NCI-H345 treated with DMSO at 0.1 percent for 48 hours (cell line): ENCODE results near the gene MYO6.
"Not testable (repeated sequence)": the region's sequence is repeated elsewhere in the genome, so short reads cannot be mapped to it uniquely, and the experiment has no call there.

ENCODE experiments used
- DNase-seq: peaks from one replicate; lab custom pipeline; 2025; ENCODE audit not compliant: unreplicated experiment; lab: John Stamatoyannopoulos, UW

Gene MYO6

DNA sequence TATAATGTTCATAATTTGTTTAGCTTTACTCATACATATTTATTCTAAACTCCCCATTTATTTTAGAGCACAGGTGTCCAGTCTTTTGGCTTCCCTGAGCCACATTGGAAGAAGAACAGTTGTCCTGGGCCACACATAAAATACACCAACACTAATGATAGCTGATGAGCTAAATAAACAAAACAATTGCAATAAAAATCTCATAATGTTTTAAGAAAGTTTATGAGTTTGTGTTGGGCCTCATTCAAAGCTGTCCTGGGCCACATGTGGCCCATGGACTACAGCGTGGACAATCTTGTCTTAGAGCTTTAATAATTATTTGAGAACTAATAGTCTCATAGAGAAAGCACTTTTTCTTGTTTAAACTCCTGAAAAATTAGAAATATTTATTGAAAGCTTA, 131.3 kb downstream of the MYO6 start:
- DNase-seq: no peak

DNA sequence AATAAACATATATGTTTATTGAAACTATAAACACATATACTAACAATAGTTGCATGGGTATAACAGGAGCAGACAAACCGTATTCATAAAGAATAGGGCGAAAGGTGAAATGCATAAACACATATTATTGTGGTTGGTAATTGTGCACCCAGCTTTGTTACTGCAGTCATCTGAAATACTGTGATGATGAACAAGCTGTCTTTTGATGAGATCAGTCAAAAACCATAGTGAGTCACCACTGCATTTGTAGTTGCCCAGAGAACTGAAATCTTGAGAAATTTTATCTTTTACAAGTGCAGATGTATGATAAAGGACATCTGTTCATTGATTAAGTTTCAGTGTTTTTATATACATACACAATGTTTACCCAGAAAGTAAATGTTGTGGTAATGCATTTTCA, 133.7 kb downstream of the MYO6 start:
- no peak for DNase-seq

DNA sequence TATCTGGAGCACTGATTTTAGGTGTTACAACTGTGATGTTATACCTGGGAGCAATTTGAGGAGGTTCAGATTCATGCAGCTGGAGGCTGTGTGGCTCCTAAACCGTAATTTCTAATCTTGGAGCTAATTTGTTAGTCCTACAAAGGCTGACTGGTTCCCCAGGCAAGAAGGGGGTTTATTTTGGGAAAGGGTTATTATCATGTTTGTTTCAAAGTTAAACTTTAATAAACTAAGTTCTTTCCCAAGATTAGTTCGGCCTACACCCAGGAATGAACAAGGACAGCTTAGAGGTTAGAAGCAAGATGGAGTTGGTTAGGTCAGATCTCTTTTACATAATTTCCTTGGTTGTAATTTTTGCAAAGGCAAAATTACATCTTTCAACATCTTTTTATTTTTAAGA, 135.8 kb downstream of the MYO6 start:
- DNase-seq: no peak

DNA sequence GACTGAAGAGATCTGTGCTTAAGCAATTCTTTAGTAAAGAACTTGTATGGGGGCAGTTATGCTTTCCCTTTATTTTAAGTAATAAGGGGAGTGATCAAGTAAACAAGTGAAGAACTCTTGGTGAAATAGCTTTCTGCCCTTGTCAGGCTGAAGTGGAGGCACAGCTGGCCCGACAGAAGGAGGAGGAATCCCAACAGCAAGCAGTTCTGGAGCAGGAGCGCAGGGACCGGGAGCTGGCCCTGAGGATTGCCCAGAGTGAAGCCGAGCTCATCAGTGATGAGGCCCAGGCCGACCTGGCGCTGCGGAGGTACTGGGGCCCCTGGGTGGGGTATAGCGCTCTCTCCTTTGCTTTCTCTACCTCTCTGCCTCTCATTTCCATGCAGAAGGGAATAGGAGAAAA, 143.3 kb downstream of the MYO6 start:
- no peak for DNase-seq

DNA sequence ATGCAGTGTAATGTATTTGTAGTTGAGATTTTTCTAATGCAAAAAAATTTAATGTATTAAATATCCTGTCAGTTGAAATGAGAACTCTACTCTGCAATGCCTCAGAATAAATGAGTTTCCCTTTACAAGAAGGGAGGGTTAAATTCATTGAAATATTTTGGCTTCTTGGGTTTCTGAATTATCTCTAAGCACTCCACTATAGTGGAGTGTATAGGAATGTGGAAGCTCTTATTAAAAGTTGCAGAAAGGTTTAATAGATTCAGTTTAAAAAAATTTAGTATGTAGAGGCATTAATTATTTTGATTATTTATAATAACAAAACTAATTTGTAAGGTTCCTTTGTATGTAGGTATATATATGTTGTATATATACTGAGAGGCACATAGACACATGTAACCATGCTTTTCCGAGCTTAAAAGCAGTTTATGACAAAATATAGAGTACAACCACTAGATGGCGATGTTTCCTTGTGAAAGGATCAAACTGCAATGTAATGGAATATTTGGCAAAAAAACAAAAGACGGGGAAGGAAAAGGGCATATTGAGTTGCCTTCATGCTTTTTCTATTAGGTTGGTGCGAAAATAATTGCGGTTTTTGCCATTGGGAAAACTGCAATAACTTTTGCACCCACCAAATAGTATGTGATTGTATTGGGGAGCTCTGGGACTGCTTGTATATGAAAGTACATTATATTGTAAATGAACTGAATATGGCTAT, 144.2 kb downstream of the MYO6 start:
- peak; percentile 24 for DNase-seq

DNA sequence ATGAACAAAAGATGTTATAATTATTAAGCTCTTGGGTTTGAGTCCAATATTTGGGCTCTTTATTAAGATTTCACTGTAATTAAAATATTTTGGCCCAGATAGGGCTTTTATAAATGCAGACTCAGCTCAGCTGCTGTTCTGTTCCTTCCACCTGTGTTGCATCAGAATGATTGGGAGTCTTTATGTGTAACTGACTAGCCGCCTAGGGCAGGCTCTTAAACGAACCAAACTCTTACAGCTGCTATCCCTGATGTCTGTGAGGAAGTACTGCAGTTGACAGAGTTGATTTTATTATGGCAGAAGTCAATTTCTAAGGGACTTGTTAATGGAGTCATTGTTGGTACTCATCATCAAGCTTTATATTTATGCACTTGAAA, 144.7 kb downstream of the MYO6 start:
- no peak for DNase-seq

DNA sequence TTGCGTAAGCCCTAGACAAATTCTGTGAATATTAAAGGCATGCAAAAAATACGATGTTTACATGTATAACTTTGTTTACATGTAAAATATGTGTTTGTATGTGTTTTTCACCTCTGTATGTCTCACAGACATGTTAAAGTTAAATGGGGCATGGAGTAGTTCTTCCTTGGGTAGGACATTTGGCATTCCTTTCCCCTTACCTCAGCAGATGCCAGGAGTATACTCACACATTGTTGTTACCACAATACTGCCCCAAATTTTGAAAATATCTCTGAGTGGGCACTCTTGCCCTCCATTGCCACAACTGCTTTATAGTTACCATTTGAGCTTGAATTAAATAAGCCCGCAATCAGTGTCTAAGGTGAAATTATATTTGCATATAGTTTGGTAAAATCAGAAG, 147.5 kb downstream of the MYO6 start:
- DNase-seq: no peak

DNA sequence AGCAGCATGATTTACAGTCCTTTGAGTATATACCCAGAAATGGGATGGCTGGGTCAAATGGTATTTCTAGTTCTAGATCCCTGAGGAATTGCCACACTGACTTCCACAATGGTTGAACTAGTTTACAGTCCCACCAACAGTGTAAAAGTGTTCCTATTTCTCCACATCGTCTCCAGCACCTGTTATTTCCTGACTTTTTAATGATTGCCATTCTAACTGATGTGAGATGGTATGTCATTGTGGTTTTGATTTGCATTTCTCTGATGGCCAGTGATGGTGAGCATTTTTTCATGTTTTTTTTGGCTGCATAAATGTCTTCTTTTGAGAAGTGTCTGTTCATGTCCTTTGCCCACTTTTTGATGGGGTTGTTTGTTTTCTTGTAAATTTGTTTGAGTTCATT, 151.2 kb downstream of the MYO6 start:
- not testable (repeated sequence) for DNase-seq

DNA sequence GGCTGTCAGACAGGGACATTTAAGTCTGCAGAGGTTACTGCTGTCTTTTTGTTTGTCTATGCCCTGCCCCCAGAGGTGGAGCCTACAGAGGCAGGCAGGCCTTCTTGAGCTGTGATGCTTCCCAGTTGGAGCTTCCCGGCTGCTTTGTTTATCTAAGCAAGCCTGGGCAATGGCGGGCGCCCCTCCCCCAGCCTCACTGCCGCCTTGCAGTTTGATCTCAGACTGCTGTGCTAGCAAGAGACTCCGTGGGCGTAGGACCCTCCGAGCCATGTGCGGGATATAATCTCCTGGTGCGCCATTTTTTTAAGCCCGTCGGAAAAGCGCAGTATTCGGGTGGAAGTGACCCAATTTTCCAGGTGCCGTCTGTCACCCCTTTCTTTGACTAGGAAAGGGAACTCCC, 156.1 kb downstream of the MYO6 start:
- DNase-seq: not testable (repeated sequence)

DNA sequence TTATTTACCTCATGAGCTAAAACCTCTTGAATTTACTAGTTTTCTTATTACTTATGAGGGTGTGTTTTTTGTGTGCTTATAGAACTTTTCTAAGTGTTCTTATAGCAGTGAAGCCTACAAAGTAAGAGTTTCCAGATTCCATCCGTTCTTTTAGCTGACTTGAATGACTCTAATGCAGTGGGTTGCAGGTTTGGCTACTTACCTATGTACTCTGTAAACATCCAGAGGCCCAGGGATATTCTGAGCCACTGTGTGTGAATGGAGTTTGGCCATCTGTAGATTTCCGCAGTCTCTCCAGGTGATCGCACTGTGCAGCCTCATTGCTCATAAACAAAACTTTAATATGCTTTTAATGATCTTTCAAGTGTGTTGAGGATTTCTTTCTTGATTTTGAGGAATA, 157.8 kb downstream of the MYO6 start:
- DNase-seq: no peak

DNA sequence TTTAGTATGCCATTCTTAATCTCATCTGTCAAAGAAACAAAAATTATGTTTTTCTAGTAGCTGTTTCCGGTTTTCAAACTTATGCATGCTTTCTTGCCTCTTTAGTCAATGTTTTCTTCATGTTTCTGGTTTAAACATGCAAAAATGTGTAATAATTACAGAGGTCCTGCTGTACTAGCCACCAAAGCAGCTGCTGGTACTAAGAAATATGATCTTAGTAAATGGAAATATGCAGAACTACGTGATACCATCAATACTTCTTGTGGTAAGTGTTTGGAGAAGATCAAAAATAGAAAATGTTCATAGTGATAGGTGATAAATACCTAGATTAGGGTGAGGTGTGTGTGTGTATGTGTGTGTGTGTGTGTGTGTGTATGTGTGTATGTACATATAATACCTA, 158.4 kb downstream of the MYO6 start:
- no peak for DNase-seq

DNA sequence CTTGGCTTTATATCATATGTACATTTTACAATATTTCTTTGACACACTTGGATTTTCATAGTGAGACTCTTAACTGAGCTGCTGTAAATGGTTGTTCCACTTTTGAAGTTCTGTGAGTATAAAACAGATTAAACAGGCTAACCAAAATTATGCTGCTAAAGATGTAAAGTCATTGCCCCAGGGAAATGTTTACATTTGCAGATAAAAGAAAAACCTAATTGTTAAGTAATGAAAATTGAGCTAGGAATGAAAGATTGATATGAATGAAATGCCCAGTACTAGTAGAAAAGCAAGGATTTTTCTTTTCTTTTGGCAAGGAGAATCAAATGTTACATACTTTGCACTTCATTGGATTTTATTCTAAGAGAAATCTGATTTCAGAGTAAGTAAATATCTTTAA, 164.0 kb downstream of the MYO6 start:
- DNase-seq: no peak

DNA sequence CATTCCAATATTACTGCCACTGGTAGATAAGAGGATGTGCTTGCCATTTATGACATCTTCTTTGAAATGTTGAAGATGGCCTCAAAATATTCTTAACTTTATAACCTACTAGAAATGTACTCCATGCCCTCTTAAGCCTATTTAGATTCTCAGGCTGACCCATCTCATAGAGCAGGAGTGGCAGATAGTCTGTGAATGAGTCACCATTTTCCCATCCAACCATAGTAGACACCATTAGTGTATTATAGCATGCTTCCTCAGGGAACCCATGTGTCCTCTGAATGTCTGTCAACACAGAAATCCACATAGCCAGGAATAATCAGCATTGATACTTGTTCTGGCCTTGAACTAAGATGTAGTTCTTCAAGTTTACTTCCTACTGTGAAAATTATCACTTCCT, 173.2 kb downstream of the MYO6 start:
- DNase-seq: no peak

DNA sequence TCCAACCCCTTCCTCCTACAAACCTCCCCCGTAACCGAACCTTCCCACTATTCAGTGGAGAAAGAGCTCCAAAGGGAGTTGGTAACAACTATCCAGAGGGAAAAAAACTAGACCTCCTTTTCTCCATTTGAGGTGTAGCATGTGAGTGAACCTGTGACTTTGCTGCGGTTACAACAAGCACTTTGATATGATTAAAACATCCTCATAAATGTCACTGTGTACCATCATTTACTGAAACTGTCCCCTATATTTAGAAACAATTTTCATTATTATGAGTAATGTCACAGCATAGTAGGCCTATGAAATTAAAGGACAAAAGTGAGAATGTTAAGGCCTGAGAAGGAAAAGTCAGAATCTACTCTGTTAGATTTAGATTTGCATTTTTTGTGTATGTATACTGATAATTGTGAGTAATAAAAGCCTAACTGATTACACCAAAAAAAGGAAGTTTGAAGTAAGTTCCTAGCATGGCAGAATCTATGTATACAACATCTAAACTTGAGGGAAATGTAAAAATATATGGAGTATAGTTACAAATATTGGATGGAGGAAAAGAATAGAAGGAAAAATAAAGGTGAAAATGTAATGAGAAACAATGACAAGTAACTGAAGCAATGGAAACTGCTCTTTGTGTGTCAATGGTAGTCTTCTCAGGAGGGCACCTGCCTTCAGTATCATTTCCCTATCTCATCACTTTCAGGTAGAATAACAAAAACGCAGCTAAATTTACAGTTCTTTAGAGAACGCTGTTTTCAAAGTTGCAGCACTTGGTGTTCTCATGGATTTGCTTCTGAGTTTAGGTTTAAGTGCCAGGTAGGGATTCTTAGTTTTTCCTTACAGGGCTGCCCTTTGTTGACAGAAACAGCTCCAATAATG, 177.5 kb downstream of the MYO6 start:
- DNase-seq: no peak

DNA sequence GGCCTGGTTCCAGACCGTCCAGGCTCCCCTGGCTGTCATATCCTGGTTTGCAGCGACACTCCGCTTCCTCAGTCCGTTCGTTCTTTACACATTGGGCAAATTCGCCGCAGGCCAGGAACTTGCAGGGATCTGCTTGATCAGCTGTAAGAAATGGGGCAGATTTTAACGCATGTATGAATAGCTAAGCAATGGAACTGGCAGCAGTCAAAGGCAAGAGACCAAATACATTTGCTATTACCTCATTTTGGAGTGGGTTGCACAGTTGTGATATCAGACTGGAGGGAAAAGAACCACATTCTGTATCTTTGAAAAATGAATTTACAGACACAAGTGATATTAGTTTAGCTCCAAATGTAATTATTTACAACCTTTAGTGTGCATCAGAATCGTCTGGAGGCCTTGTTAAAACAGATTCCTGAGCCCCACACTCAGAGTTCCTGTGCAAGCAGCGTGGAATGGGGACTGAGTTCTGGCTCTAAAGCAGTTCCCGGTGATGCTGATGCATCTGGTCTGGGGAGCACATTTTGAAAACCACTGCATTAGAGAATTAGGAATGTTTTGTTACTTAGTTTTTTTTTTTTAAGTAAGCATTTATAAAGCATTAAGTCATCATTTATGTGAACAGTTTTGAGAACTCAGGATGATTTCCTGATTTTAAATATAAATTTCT, 182.1 kb downstream of the MYO6 start:
- no peak for DNase-seq

DNA sequence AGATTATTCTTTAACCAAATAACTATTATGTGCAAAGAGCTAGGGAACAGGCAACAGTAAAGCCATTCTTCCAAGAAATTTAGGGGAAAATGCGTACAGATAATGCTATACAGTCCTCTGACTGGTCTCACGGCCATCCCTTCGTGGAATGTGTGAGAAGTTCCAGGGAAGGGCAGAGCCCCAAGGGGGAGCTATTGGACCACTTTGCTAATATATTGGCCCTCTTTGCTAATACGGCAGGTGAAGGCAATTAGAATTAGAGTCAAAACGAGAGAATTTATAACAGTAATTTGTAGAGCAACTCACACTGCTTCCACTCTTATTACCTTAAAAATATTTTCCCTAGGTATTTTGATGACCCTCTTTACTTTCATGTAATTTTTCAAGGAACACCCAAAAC, 183.0 kb downstream of the MYO6 start:
- DNase-seq: peak; percentile 36

DNA sequence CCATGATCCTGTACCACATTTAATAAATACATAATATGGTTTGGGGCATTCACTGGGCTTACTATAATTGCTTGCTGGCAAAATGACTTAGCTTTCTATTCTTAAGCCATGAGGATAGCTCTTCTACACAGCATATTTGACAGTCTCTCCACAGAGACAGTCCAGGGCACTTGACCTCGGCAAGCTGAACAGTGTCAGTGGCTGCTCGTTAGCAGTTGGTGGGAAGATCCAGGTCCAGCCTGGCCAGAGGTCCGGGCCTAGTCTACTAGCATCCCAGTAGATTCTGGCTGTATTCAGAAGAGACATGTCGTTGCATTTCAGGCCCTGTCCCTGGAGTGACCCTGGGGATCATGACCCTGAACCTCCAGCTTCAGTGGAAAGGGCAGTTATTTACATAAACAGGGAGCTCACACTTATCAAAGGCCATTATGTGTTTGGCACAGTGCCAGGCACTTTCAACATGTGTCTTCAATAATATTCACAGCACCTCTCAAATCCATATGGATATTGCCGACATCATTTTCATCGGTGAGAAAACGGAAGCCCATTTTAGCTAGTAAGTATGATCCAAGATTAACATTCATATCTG, 184.4 kb downstream of the MYO6 start:
- DNase-seq: no peak

DNA sequence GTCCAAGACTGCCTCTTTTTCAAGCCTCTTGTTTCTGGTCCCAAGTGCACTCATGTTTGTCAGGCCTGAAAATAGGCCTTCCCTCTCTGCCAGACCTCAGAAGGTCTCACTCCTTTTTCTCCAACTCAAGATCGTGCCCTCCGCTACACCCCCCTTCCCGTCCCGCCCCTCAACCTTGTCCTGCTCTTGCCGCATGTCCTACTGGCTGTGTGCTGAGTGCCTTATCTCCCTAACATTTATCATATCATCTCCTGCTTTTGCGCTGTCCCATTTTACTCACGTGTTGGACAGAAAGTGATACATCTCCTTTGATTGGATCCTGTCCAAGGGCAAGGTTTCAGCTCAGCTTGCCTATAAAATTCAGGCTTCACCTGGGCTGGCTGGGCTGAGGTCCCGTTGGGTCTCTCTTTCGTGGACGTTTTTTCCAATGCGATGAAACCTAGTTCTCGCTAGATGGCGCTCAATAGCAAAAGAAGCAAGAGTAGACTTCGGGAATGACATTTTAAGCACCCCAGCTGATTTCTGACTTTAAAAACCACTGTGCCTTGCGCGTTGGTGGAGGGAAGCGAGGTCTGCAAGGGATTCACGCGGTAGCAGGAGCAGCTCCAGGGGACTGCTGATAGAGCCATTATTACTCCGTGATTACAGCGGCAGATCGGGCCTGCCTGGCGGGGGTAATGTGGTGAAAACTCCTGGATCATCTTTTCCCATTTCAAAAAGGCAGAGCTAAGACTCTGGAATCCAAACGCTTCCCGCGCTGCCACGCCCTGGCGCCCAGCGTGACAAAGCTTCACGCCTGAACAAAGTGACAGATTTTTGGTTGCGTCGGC, 185.8 kb downstream of the MYO6 start:
- DNase-seq: peak; percentile 83

DNA sequence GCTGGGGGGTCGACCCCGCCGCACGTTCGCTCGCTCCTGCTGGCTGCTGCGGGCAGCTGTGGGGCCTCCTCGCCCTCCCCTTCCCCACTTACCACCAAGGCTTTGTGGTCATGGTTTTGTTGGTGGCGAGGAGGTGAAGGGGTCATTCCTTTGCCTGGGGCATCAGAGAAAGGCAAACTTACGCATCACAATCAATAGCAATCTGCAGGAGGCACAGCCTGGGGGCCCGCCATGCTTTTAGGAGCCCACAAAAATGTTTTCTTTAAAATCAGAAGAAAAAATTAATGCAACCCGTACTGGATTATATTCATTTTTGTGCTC, 186.4 kb downstream of the MYO6 start:
- DNase-seq: no peak

DNA sequence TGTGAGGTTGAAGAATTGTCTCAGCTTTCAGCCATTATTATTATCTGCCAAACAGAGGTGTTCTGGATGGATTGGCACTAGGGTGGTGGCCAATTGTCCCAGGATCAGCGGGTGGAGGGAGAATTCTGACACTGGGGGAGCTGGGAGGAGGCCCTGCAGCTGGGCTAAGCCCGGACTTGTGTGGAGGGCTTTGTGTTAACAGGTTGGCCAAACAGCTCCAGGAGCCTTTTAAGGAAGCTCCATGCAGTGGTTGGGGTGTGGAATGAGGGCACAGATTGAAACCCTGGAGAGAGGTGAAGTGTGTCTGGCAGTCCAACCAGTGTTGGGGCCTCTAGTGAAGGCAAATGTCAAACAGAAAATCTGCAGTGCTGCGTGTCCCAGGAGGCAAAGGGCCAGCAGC, 187.6 kb downstream of the MYO6 start:
- DNase-seq: no peak

DNA sequence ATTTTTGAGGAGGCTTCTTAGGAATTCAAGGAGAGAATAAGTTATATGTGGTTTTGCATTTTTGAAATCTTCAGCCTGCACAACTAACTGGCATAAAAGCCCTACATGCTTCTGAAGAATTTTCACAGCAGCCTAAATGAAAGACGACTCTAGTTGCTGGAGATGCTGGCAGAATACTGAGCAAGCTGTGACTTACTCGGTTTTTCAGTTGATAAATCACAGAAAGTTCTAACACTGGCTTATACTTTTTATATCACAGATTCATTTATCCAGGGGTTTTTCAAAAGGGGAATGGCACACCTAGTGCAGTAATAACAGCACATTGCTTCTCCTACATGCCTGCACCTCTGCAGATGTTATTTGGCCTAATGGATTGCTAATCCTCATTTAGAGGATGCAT, 188.8 kb downstream of the MYO6 start:
- DNase-seq: no peak
